ENCODE data around the gene GARRE1.

GARRE1 gene

DNA sequence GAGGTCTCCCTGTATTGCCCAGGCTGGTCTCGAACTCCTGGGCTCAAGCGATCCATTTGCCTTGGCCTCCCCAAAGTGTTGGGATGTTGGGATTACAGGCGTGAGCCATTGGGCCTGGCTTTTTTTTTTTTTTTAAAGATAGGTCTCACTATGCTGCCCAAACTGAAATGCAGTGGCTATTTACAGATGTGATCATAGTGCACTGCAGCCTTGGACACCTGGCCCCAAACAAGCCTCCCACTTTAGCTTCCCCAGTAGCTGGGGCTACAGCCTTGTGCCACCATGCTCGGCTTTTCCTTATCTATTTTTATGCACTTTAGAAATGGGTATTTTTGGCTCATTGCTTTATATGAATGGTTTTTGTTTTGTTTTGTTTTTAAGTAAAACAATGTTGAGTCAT lies 44.6 kb upstream of the GARRE1 start:
- Histone ChIP-seq H3K79me2 (ENCODE audit: control insufficient read depth, low read length) (peaks cover 28% of the 10 kb centered on the region), H3K27ac (ENCODE audit: low read depth, low read length) (no peak overlapping the region), H3K4me3 (ENCODE audit: low read length) (no peak overlapping the region), H3K36me3 (ENCODE audit: control insufficient read depth, low read length) (peaks cover 79% of the 10 kb centered on the region), H3K4me2 (ENCODE audit: low read length) (no peak overlapping the region), H3K4me1 (ENCODE audit: control insufficient read depth, low read length) (no peaks in the 10 kb centered on the region), H3F3A (ENCODE audit: control insufficient read depth, insufficient read depth) (peaks cover 25% of the 10 kb centered on the region), H3K9me2 (replicated peaks; ENCODE audit: control insufficient read depth, low read length) (no peaks in the 10 kb centered on the region), H3K27me3 (ENCODE audit: control insufficient read depth, low read length) (no peaks in the 10 kb centered on the region), H4K20me1 (ENCODE audit: control insufficient read depth, insufficient read depth, low read depth, low read length) (no peaks in the 10 kb centered on the region; the same call in 1 of the 2 replicates), H3K9me3 (ENCODE audit: control insufficient read depth, insufficient read depth, low read length) (no peaks in the 10 kb centered on the region)
- no peak for TF ChIP-seq EZH2phosphoT487 (IDR thresholded peaks at IDR 0.05; ENCODE audit: borderline replicate concordance, low read length)
- TF ChIP-seq, protein P1, sequence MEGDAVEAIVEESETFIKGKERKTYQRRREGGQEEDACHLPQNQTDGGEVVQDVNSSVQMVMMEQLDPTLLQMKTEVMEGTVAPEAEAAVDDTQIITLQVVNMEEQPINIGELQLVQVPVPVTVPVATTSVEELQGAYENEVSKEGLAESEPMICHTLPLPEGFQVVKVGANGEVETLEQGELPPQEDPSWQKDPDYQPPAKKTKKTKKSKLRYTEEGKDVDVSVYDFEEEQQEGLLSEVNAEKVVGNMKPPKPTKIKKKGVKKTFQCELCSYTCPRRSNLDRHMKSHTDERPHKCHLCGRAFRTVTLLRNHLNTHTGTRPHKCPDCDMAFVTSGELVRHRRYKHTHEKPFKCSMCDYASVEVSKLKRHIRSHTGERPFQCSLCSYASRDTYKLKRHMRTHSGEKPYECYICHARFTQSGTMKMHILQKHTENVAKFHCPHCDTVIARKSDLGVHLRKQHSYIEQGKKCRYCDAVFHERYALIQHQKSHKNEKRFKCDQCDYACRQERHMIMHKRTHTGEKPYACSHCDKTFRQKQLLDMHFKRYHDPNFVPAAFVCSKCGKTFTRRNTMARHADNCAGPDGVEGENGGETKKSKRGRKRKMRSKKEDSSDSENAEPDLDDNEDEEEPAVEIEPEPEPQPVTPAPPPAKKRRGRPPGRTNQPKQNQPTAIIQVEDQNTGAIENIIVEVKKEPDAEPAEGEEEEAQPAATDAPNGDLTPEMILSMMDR (IDR thresholded peaks at IDR 0.05; ENCODE audit: low read depth, low read length, poor library complexity, severe bottlenecking), result no peak

DNA sequence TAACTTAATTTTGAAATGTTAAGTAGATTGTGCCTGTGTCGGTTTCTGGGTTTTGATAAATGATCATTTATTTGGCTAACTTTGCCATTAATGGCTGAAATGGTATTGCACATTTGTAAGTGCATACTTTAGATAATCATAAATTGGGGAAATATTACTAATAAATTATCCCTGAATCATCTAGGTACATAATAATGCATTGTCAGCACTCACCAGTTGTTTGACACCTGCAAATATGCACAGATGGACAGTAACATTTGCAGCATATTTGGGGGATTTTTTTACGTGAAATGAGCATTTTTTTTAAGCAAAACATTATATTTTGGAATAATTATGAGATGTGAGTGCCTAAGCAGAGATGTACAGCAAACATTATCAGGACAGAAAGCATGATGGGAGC lies 41.1 kb upstream of the GARRE1 start:
- H3K27me3 ChIP-seq (ENCODE audit: control insufficient read depth, low read length), result no peaks in the 10 kb centered on the region
- no peak overlapping the region for H3K4me3 ChIP-seq (ENCODE audit: low read length)
- H3K27ac ChIP-seq (ENCODE audit: low read depth, low read length), result no peak overlapping the region
- TF ChIP-seq, protein P1 (IDR thresholded peaks at IDR 0.05; ENCODE audit: low read depth, low read length, poor library complexity, severe bottlenecking), result no peak
- TF ChIP-seq EZH2phosphoT487 (IDR thresholded peaks at IDR 0.05; ENCODE audit: borderline replicate concordance, low read length), result no peak
- H4K20me1 ChIP-seq (ENCODE audit: control insufficient read depth, insufficient read depth, low read depth, low read length), result no peaks in the 10 kb centered on the region; the same call in 1 of the 2 replicates
- peaks cover 21% of the 10 kb centered on the region for H3K4me1 ChIP-seq (ENCODE audit: control insufficient read depth, low read length)
- H3K79me2 ChIP-seq (ENCODE audit: control insufficient read depth, low read length), result peaks cover 41% of the 10 kb centered on the region
- H3K9me3 ChIP-seq (ENCODE audit: control insufficient read depth, insufficient read depth, low read length), result no peaks in the 10 kb centered on the region
- peaks cover 43% of the 10 kb centered on the region for H3F3A ChIP-seq (ENCODE audit: control insufficient read depth, insufficient read depth)
- H3K4me2 ChIP-seq (ENCODE audit: low read length), result no peak overlapping the region
- H3K36me3 ChIP-seq (ENCODE audit: control insufficient read depth, low read length), result peaks cover 71% of the 10 kb centered on the region
- H3K9me2 ChIP-seq (replicated peaks; ENCODE audit: control insufficient read depth, low read length), result no peaks in the 10 kb centered on the region

DNA sequence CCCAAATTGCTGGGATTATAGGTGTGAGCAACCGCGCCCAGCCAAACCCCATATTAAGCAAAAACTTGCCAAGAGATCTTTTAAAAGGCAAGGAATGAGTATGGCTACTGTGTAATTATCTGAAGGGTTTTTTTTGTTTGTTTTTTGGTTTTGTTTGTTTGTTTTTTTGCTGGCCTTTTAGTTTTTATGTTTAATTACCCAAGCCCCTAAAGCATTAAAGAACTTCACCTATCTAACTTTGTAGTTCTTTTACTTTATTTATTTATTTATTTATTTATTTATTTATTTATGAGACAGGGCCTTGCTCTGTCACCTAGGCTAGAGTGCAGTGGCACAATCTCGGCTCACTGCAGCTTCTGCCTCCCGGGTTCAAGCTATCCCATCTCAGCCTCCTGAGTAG lies 40.3 kb upstream of the GARRE1 start:
- H3K27ac ChIP-seq (ENCODE audit: low read depth, low read length), result no peak overlapping the region
- H3K79me2 ChIP-seq (ENCODE audit: control insufficient read depth, low read length), result peaks cover 44% of the 10 kb centered on the region
- H3K4me1 ChIP-seq (ENCODE audit: control insufficient read depth, low read length), result peaks cover 28% of the 10 kb centered on the region
- peaks cover 71% of the 10 kb centered on the region for H3K36me3 ChIP-seq (ENCODE audit: control insufficient read depth, low read length)
- no peaks in the 10 kb centered on the region for H3K9me2 ChIP-seq (replicated peaks; ENCODE audit: control insufficient read depth, low read length)
- no peak overlapping the region for H3K4me3 ChIP-seq (ENCODE audit: low read length)
- H3K4me2 ChIP-seq (ENCODE audit: low read length), result no peak overlapping the region
- H4K20me1 ChIP-seq (ENCODE audit: control insufficient read depth, insufficient read depth, low read depth, low read length), result no peaks in the 10 kb centered on the region; the same call in 1 of the 2 replicates
- TF ChIP-seq EZH2phosphoT487 (IDR thresholded peaks at IDR 0.05; ENCODE audit: borderline replicate concordance, low read length), result no peak
- TF ChIP-seq, protein P1 (IDR thresholded peaks at IDR 0.05; ENCODE audit: low read depth, low read length, poor library complexity, severe bottlenecking), result no peak
- peaks cover 45% of the 10 kb centered on the region for H3F3A ChIP-seq (ENCODE audit: control insufficient read depth, insufficient read depth)
- no peaks in the 10 kb centered on the region for H3K9me3 ChIP-seq (ENCODE audit: control insufficient read depth, insufficient read depth, low read length)
- H3K27me3 ChIP-seq (ENCODE audit: control insufficient read depth, low read length), result no peaks in the 10 kb centered on the region

Data from DOHH2 (cell line).